ENCODE measurements around the gene FDXR.
A peak's percentile ranks its signal among the peaks of the same experiment; 100 is the strongest.

FDXR gene

DNA sequence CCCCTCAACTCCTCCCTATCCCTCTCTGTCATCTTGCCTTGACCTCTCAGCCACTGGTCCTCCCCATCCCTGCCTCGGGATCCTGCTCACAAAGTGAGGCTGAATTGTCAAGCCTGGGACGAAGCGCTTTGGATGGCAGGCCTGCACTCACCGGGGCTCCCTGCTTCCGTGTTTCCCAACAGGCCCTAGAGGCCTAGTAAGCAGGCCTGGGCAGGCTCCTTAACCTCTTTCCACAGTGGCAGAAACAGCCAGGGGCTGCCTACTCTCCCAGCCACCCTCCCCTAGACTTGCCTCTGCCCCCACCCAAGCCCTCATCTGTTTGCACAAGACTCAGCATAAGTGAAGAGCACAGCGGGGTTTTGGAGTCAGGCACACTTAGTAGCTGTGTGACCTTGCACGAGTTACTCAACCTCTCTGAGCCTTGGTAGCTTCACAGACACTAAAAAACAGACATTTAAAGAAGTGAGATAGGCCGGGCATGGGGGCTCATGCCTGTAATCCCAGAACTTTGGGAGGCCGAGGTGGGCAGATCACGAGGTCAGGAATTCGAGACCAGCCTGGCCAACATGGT, 25.7 kb upstream of the FDXR start:
- DNase-seq = no peak

GRCh38 chr17:74893936-74894671, 21.3 kb upstream of the FDXR start:
- no peak for DNase-seq

- DNase-seq = no peak
These were observed 20.4 kb upstream of the FDXR start, which contains the start of gene FADS6 for GRCh38 chr17:74892974-74893911. Gene FADS6 (minus strand): TSS chr17:74893633. CDS start chr17:74893595, 38 bp downstream.

DNA sequence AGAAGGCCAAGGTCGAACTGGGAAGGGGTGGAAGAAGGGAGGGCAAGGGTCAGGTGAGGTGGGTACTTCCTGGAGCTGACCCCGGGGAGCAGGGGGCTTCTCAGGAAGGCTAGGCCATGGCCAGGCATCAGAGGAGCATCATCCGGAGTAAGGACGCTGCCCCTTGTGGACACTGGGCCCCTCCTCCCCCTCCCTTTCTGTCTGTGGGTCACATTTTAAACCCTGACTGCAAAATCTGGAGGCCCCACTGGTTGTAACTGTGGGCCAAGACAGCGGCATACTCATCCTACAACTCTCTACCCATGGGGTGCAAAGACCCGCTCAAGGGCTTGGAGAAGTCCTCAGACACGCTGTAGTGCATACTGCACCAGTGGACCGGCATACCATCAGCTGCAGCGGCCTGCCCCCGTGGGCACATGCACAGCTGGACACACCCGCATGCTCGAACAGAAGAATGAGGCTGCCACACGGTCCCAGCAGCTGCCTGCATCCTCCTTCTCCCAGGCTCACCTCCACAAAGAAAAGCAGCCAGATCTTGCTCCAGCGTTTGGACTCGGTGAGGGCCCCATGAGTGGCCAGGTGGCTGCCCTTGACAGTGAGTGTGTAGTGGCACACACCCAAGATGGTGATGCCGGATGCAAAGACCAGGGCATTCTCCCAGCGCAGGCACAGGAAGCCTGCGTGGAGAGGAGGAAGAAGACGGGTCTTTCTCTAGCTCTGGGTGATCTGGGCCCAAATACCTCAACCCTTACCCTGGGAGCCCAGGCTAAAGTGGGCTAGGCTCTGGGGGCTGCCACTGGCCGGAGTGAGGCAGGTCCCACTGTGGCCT, 19.4 kb upstream of the FDXR start:
- no peak for DNase-seq

- DNase-seq = no peak
These were observed 17.8 kb upstream of the FDXR start for GRCh38 chr17:74890554-74890953.

DNA sequence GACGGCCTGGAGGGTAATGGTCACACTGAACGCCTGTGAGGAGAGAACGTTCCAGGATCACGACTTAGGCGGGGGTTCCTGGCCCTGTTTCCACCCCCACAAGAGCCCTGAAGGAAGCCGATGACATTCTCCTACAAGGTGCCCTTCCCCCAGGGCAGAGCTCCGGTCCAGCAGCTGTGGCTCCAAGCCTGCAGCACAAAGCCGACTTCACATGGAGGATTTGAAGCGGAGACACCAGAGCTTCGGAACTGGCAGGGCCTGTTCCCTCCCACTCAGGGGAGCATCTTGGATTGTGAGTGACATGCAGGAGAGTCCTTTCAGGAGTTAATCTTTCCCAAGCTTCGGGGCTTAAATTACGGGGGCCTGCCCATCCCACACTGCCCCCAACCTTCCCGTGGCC, 15.7 kb upstream of the FDXR start:
- DNase-seq = no peak

DNA sequence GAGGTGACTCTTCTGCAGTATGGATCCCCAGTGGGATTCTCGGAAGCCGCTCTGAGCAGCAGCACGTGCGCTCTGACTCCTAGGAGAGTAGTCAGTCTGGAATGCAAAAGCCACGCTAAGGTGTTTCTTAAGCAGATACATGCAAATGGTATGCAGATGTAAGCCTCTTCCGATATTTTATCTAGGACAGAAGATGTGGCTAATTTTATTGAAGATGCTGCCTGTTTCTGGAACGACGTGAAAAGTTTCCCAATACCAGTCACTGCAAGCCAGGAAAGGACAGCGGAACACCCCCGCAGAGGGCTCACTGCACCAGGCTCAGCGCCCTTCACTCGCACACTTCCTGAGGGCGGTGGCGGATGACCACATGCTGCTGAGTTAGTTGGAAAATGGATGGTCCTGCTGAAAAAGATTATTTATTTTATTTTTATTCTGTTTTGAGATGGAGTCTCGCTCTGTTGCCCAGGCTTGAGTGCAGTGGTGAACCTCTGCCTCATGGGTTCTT, 10.5 kb upstream of the FDXR start:
- DNase-seq = no peak

GRCh38 chr17:74882517-74883240, 9.9 kb upstream of the FDXR start:
- DNase-seq = no peak

DNA sequence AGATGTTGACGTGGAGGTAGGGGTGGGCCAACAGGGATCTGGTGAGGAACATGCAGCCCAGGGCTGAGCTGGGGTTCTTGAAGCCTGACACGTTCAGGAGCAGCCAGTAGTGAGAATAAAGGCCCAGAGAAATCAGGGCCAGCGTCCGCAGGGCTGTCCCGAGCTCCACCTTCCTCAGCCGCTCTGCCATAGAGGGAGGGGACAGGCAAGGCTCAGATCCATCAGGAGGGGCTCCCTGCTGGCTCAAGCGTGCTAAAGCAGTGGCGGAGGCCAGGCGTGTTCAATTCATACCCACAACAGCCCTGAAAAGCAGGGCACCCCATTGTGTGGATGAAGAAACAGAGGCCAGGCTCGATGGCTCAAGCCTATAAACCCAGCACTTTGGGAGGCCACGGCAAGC, 8.3 kb upstream of the FDXR start:
- no peak for DNase-seq

DNA sequence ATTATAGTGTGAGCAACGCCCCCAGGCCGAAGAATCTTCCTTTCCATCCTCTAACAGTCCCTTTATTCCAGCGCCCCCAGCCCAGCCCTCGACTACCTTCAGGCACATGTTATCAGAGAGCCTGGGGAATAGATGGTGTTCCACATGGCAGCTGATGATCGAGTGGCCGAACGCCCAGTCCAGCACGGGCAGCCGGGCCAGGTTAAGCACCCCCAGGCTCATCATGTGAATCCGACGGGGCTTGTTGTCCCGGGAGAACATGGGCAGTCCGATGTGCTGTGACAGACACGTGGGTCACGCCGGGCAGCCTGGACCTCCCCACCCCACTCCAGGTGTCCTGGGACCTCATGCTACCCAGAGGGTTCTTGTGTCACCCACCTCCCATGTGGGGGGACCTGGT, 6.5 kb upstream of the FDXR start:
- no peak for DNase-seq

DNA sequence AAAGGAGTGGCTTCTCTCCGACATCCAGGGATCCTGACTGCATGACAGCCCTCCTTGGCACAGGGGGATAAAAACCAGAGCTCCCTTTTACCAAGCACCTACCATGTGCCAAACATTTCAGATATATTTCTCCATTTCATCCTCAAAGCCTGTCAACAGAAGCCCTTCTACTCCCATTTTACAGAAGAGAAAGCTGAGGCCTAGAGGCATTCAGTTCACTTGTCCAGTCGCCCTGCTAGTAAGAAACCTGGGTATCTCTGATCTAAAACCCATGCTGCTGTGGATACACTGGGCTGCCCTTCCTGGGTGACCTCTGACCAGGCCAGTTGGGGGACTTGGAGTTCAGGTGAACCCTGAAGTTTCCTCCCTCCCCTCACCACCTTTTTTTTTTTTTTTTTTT, 5.9 kb upstream of the FDXR start:
- no peak for DNase-seq

DNA sequence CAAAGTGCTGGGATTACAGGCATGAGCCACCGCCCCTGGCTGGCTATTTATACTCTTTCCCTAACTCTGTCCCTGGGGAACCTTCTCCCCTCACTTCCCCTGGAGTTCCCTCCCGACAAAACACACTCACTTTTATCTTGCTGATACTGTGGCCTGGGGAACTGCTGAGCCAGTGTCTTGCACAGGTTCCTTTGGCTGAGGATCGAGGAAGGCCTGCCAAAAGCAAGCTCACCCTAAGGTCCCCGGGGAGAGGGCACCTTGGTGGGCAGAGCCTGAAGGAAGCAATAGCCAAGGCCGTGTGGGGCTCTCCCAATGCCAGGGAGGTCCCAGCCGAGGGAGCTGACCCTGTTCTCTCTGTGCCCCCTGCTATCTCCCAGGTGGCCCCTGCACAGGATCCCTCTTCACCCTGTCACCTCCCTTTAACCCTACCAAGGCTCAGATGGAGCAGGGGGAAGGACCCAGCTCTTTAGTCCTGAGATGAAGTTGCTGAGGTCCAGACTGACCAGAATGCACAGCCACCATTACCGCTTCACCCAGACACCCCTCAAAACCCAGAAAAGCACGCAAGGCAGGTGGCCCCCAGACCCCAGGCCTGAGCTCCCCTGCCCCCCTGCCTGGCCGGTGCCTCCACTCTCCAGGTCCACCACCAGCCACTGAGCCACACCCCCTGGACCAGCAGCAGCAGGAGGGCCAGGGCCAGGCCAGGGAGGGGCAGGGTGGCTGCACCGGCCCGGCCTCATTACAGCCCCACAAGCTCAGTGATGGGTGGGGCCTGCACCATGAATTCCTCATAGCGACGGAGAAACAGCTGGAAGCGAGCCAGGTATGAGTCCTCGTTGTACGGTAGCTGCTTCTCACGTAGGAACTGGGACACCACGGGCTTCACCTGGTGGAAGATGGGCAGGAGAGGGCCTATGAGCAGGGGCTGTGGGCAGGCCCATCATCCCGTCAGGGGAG, 5.1 kb upstream of the FDXR start:
- no peak for DNase-seq

- DNase-seq = no peak
These were observed 3.3 kb upstream of the FDXR start for GRCh38 chr17:74875977-74876593.

- no peak for DNase-seq
These were observed 2.6 kb upstream of the FDXR start for GRCh38 chr17:74875155-74875976.

DNA sequence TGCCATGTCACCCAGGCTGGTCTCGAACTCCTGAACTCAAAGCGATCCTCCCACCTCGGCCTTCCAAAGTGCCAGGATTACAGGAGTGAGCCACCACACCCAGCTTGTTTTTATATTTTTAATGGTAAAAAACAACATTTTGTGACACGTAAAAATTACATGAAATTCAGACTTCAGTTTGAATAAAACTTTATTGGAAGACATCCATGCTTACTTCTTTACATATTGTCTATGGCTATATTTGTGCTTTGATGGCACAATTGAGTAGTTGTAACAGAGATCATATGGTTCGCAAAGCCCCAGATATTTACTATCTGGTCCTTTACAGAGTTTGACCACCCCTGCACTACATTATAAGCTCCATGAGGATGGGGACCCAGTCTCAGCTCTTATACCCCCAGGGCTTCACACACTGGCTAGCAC, 1.8 kb upstream of the FDXR start:
- no peak for DNase-seq

- no peak for DNase-seq
These were observed 1.2 kb upstream of the FDXR start for GRCh38 chr17:74873874-74874614.

DNA sequence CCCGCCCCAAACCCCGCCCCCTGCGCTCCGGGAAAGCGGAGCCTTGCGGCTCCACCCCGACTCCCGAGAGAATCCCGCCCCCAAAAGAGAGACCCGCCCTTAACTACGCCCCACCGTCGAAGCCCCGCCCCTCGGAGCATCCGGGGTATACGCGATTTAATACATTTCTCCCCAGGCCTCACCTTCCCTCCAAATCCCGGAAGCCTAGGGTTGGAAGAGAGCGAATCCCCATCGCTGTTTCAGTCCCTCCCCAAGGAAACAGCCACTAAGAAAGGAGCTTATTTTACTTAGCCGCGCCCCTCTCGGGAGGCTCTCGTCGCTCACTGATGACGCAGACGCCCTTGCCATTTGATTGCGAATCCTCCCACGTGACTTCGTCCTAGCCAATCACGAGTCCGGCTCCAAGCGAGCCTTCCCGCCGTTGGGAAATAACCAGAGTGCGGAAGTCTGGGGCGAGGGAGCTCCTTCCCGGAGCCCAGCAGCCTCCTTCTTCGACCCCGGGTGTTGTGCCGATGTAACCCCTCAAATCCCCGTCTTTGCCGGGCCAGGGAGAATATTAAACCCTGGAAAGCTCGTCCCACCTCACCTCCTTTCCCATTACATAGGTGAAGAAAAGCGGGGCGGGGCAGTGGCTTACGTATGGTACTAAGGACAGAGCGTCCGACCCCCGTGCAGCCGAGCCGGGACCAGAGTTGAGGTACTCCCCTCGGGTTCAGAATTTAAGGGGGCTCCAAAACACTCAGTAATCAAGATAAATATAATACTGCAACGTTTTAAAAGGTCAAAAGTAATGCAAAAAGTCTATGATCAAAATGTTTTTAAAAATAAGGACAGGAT, 461 bp upstream of the FDXR start:
- peak; percentile 99 for DNase-seq

Measured in activated CD4-positive, alpha-beta T cell treated with anti-CD3 and anti-CD28 coated beads for 1 hour (primary cell).